HepG2 (cell line): ENCODE measurements around the gene SCYGR6. TPM values are rescaled to one million over a fixed set of nuclear protein-coding genes. Genes with fewer than 3 reads are reported as not detected.
A peak's percentile ranks its signal among the peaks of the same experiment; 100 is the strongest.

Experiments
- ATF1 ChIP-seq: IDR thresholded peaks from 2 replicates; pipeline ENCODE4 v1.6.1; 2016; ENCODE audit warnings: mild to moderate bottlenecking, control low read depth
- KAT7 ChIP-seq: IDR thresholded peaks from 2 replicates; pipeline ENCODE4 v1.6.1; 2018; ENCODE audit warnings: borderline replicate concordance, missing compliant biosample characterization
- KMT2B ChIP-seq: IDR thresholded peaks from 2 replicates; pipeline ENCODE4 v1.6.1; 2016; ENCODE audit warnings: missing genetic modification reagents, missing compliant biosample characterization
- MED8 ChIP-seq: sonication (generic); formaldehyde crosslinking; IDR thresholded peaks from 2 replicates; pipeline ENCODE4 v1.8.1; 2023; ENCODE audit warnings: mild to moderate bottlenecking, missing genetic modification reagents; ENCODE audit not compliant: insufficient replicate concordance
- MXI1 ChIP-seq: IDR thresholded peaks from 3 replicates; pipeline ENCODE4 v1.6.1; 2012; ENCODE audit warnings: low read depth, low read length, inconsistent platforms, borderline replicate concordance
- NFKB2 ChIP-seq: sonication (generic); formaldehyde crosslinking; IDR thresholded peaks from 2 replicates; pipeline ENCODE4 v1.4.0; 2020; ENCODE audit warnings: missing genetic modification reagents, borderline replicate concordance
- NONO ChIP-seq, 2 experiments: fragments of 450-650 bp in 1 of 2; sonication (generic) in 1 of 2; formaldehyde crosslinking in 1 of 2; IDR thresholded peaks in 1 of 2; conservative IDR thresholded peaks in 1 of 2; 2 replicates each; pipeline versions ENCODE4 v1.6.1 to v1.8.0; 2017 to 2022; ENCODE audit warnings: mild to moderate bottlenecking in 1 of 2, missing genetic modification reagents in 1 of 2, moderate library complexity in 1 of 2
- NR2F2 ChIP-seq: IDR thresholded peaks from 2 replicates; pipeline ENCODE4 v1.6.1; 2012; ENCODE audit warnings: low read depth, inconsistent platforms, borderline replicate concordance
- RBM22 ChIP-seq: fragments of 200-400 bp; formaldehyde crosslinking; optimal IDR thresholded peaks from 2 replicates; pipeline ENCODE3; 2017; ENCODE audit warnings: mild to moderate bottlenecking, low read length, moderate library complexity
- REPIN1 ChIP-seq: sonication (generic); formaldehyde crosslinking; IDR thresholded peaks from 2 replicates; pipeline ENCODE4 v1.8.0; 2022; ENCODE audit warnings: missing genetic modification reagents, low read depth, mild to moderate bottlenecking, borderline replicate concordance
- SMYD3 ChIP-seq: sonication (generic); formaldehyde crosslinking; IDR thresholded peaks from 2 replicates; pipeline ENCODE4 v1.8.1; 2023; ENCODE audit warnings: mild to moderate bottlenecking, missing genetic modification reagents
- SRSF4 ChIP-seq: fragments of 200-400 bp; formaldehyde crosslinking; IDR thresholded peaks from one replicate; pipeline ENCODE4 v1.6.1; 2018; ENCODE audit warnings: mild to moderate bottlenecking, low read depth, low read length, moderate library complexity; ENCODE audit not compliant: poor library complexity, severe bottlenecking
- THAP11 ChIP-seq: IDR thresholded peaks from 2 replicates; pipeline ENCODE4 v1.6.1; 2016; ENCODE audit warnings: missing biosample characterization, missing genetic modification reagents
- ZBTB1 ChIP-seq: sonication (generic); formaldehyde crosslinking; IDR thresholded peaks from 2 replicates; pipeline ENCODE4 v1.4.0; 2020; ENCODE audit warnings: missing genetic modification reagents, borderline replicate concordance
- ZEB1 ChIP-seq: IDR thresholded peaks from 2 replicates; pipeline ENCODE4 v1.6.1; 2012; ENCODE audit warnings: mild to moderate bottlenecking, low read depth, inconsistent platforms; ENCODE audit not compliant: insufficient replicate concordance
- ZNF256 ChIP-seq: sonication (generic); formaldehyde crosslinking; conservative IDR thresholded peaks from 2 replicates; pipeline ENCODE4 v1.4.0; 2020; ENCODE audit warnings: missing genetic modification reagents
- ZNF619 ChIP-seq: sonication (generic); formaldehyde crosslinking; IDR thresholded peaks from 2 replicates; pipeline ENCODE4 v1.4.0; 2020; ENCODE audit warnings: mild to moderate bottlenecking, missing genetic modification reagents
- ZNF652 ChIP-seq: IDR thresholded peaks from 2 replicates; pipeline ENCODE4 v1.6.1; 2016; ENCODE audit warnings: low read depth, borderline replicate concordance
- polyA plus RNA-seq, 8 experiments: library from polyadenylated mRNA; depleted of rRNA in 3 of 8; stranded (reverse) in 7 of 8; unstranded in 1 of 8; fragments of >200 nt; fragmentation: Illumina TruSeq in 4 of 8; extraction: Trizol in 4 of 8; gene quantifications; 2 replicates each; pipeline versions ENCODE4 v1.2.1 to v1.2.3, GENCODE V29; 2011 to 2016; ENCODE audit warnings: low read depth in 4 of 8, missing spikeins in 1 of 8, mixed read lengths in 1 of 8; ENCODE audit not compliant: insufficient read depth in 1 of 8
- total RNA-seq, 5 experiments: library from RNA; depleted of rRNA; stranded (reverse); fragments of >200 nt; fragmentation: Illumina TruSeq; extraction: Trizol; gene quantifications; 2 replicates each; pipeline ENCODE4 v1.2.3, GENCODE V29; 2016; ENCODE audit warnings: low read depth in 1 of 5
- TF ChIP-seq, protein P1 (sequence below): sonication (generic); formaldehyde crosslinking; IDR thresholded peaks from 2 replicates; pipeline ENCODE4 v1.4.0; 2020; ENCODE audit warnings: mild to moderate bottlenecking, missing genetic modification reagents
- TF ChIP-seq, protein P2 (sequence below): sonication (generic); formaldehyde crosslinking; IDR thresholded peaks from 2 replicates; pipeline ENCODE4 v1.9.0; 2022; ENCODE audit warnings: low read depth, missing genetic modification reagents

Gene SCYGR6
- total and polyA plus RNA-seq, 2 of the 13 experiments (the other 11 are each of a cell fraction or from before 2014, with no cell fraction given) = not detected

DNA sequence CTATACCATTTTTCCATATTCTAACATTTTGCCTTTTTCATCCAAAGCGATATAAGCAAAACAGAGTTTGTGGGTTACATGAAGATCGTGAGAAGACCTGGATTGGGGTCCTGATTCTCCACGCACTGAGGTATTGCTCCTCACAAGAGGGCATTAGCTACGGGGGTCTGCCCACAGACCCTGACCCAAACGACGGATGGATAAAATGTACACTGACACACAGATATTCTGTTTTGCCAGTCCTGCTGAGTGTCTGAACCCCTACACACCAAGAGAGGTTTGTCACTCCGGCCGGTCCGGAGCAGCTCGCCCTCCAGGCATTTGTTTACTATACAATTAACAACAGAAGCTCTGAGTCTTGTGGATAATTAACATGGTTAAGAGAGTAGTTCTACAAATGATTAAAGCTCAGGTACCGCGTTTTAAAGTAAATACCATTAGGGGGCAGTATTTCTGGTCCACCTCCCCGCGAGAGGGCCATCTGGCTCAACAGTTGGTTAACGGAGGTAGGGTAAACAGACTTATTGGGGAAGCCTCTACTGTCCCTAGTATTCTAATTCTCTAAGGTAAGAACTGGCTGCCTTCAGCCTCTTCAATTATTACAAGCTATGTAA lies 49.6 kb upstream of the SCYGR6 start (continued):
- TF ChIP-seq NONO (IDR thresholded peaks at IDR 0.05) = no peak
- no peak for TF ChIP-seq NONO (CRISPR knock-in tag; conservative IDR thresholded peaks at IDR 0.05)
- TF ChIP-seq SMYD3 (CRISPR knock-in tag) = no peak
- TF ChIP-seq ZNF256 = no peak
- TF ChIP-seq ZEB1 = no peak
- no peak for TF ChIP-seq ZNF619 (CRISPR knock-in tag)
- no peak for TF ChIP-seq ZNF652 (CRISPR knock-in tag)
- TF ChIP-seq NR2F2 = no peak
- no peak for TF ChIP-seq RBM22
- TF ChIP-seq KAT7 = no peak
- TF ChIP-seq THAP11 (CRISPR knock-in tag) = no peak; the same call in 1 of the 2 replicates
- no peak for TF ChIP-seq ZBTB1 (CRISPR knock-in tag)
- TF ChIP-seq MED8 (CRISPR knock-in tag) = no peak
- no peak for TF ChIP-seq MXI1
- TF ChIP-seq, protein P1, sequence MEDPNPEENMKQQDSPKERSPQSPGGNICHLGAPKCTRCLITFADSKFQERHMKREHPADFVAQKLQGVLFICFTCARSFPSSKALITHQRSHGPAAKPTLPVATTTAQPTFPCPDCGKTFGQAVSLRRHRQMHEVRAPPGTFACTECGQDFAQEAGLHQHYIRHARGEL = no peak
- no peak for TF ChIP-seq ATF1 (CRISPR knock-in tag)
- peak; percentile 38; the same call in 1 of the 2 replicates for TF ChIP-seq KMT2B (CRISPR knock-in tag)
- TF ChIP-seq NFKB2 = no peak
- TF ChIP-seq SRSF4 = no peak
- TF ChIP-seq, protein P2, sequence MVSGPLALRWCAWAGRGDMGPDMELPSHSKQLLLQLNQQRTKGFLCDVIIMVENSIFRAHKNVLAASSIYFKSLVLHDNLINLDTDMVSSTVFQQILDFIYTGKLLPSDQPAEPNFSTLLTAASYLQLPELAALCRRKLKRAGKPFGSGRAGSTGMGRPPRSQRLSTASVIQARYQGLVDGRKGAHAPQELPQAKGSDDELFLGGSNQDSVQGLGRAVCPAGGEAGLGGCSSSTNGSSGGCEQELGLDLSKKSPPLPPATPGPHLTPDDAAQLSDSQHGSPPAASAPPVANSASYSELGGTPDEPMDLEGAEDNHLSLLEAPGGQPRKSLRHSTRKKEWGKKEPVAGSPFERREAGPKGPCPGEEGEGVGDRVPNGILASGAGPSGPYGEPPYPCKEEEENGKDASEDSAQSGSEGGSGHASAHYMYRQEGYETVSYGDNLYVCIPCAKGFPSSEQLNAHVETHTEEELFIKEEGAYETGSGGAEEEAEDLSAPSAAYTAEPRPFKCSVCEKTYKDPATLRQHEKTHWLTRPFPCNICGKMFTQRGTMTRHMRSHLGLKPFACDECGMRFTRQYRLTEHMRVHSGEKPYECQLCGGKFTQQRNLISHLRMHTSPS (CRISPR knock-in tag) = no peak
- TF ChIP-seq REPIN1 (CRISPR knock-in tag) = peak; percentile 29; the same call in 1 of the 2 replicates
